ENCODE measurements around the gene CCDC81.

DNA sequence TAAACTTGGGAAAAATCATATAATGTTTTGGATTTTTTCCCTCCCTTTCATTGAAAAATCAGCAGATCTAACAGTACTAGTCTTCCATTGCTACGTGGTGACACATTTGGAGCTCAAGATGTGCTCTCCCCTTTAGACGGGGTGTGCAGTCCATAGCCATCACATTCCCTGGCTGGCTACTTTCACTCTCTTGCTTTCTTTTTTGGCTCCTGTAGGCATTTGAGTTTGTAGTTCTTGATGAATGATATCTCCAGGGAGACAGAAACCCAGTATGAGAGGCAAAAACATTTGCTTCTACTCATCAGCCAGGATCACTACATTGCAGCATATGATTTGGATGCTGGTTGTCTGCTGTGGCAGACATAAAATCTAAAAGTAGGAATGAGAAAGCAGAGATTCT is 12.1 kb downstream of the CCDC81 start:
- TF ChIP-seq POLR2A (IDR thresholded peaks at IDR 0.05) (no peak), EP300 (IDR thresholded peaks at IDR 0.05) (no peak)
- TF ChIP-seq, protein P1, sequence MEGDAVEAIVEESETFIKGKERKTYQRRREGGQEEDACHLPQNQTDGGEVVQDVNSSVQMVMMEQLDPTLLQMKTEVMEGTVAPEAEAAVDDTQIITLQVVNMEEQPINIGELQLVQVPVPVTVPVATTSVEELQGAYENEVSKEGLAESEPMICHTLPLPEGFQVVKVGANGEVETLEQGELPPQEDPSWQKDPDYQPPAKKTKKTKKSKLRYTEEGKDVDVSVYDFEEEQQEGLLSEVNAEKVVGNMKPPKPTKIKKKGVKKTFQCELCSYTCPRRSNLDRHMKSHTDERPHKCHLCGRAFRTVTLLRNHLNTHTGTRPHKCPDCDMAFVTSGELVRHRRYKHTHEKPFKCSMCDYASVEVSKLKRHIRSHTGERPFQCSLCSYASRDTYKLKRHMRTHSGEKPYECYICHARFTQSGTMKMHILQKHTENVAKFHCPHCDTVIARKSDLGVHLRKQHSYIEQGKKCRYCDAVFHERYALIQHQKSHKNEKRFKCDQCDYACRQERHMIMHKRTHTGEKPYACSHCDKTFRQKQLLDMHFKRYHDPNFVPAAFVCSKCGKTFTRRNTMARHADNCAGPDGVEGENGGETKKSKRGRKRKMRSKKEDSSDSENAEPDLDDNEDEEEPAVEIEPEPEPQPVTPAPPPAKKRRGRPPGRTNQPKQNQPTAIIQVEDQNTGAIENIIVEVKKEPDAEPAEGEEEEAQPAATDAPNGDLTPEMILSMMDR (IDR thresholded peaks at IDR 0.05) = no peak
